GM23338 (cell line): ENCODE data around the gene PRDX4. TPM values are rescaled to one million over a fixed set of nuclear protein-coding genes. Genes with fewer than 3 reads are reported as not detected.

Source experiments
- ATAC-seq: fragments of 200-7000 bp; cut with Tn5 transposase; 3 replicates; pipeline ENCODE4 v1.9.1; 2020
- DNase-seq: peaks from one replicate; pipeline ENCODE4 v3.0.0-alpha.2; 2015; ENCODE audit warnings: low spot score
- H2AFZ ChIP-seq: fragments of 200-600 bp; sonication (generic); 2 replicates; pipeline ENCODE4 v1.8.0; 2016; ENCODE audit warnings: antibody characterized with exemption, mild to moderate bottlenecking, moderate library complexity
- H3F3A ChIP-seq: fragments of 200-600 bp; sonication (generic); replicated peaks from 2 replicates; pipeline ENCODE4 v1.8.0; 2017; ENCODE audit warnings: antibody characterized with exemption, mixed run types, low read depth
- H3K27ac ChIP-seq: fragments of 200-600 bp; sonication (generic); 2 replicates; pipeline ENCODE4 v1.6.1; 2016; ENCODE audit warnings: low read depth
- H3K27me3 ChIP-seq: fragments of 200-600 bp; sonication (generic); 2 replicates; pipeline ENCODE4 v1.8.0; 2016; ENCODE audit warnings: mild to moderate bottlenecking, mixed run types, moderate library complexity; ENCODE audit not compliant: insufficient read depth
- H3K36me3 ChIP-seq: fragments of 200-600 bp; sonication (generic); 2 replicates; pipeline ENCODE4 v1.8.0; 2016; ENCODE audit warnings: mild to moderate bottlenecking; ENCODE audit not compliant: insufficient read depth
- H3K4me1 ChIP-seq: fragments of 200-600 bp; sonication (generic); 2 replicates; pipeline ENCODE4 v1.8.0; 2016; ENCODE audit warnings: mild to moderate bottlenecking, moderate library complexity; ENCODE audit not compliant: insufficient read depth
- H3K4me2 ChIP-seq: fragments of 200-600 bp; sonication (generic); 2 replicates; pipeline ENCODE4 v1.7.1; 2017; ENCODE audit warnings: mixed run types
- H3K4me3 ChIP-seq: fragments of 200-600 bp; sonication (generic); 2 replicates; pipeline ENCODE4 v1.6.1; 2016; ENCODE audit warnings: mixed run types
- H3K79me2 ChIP-seq: fragments of 200-600 bp; sonication (generic); replicated peaks from 2 replicates; pipeline ENCODE4 v1.8.0; 2017; ENCODE audit warnings: mild to moderate bottlenecking; ENCODE audit not compliant: insufficient read depth
- H3K9me2 ChIP-seq: fragments of 200-600 bp; sonication (generic); 2 replicates; pipeline ENCODE4 v1.8.0; 2017; ENCODE audit not compliant: insufficient read depth
- H4K20me1 ChIP-seq: fragments of 200-600 bp; sonication (generic); replicated peaks from 2 replicates; pipeline ENCODE4 v1.8.0; 2017; ENCODE audit warnings: mild to moderate bottlenecking; ENCODE audit not compliant: insufficient read depth
- H3K27ac Mint-ChIP-seq: 2 replicates; pipeline ENCODE4 v1.8.0; 2020; ENCODE audit warnings: inconsistent platforms, mild to moderate bottlenecking, moderate library complexity, mixed read lengths
- H3K27me3 Mint-ChIP-seq: 3 replicates; pipeline ENCODE4 v1.8.0; 2022; ENCODE audit warnings: low read depth, mild to moderate bottlenecking, moderate library complexity, mixed read lengths, inconsistent platforms; ENCODE audit not compliant: insufficient read depth, poor library complexity
- H3K36me3 Mint-ChIP-seq: 3 replicates; pipeline ENCODE4 v1.8.0; 2021; ENCODE audit warnings: low read depth, mild to moderate bottlenecking, inconsistent platforms, moderate library complexity, mixed read lengths
- H3K4me1 Mint-ChIP-seq: 3 replicates; pipeline ENCODE4 v1.8.0; 2020; ENCODE audit warnings: mild to moderate bottlenecking, inconsistent platforms, mixed read lengths
- H3K4me3 Mint-ChIP-seq: 3 replicates; pipeline ENCODE4 v1.8.0; 2021; ENCODE audit warnings: moderate library complexity, mild to moderate bottlenecking, inconsistent platforms, mixed read lengths
- H3K9me3 Mint-ChIP-seq: 3 replicates; pipeline ENCODE4 v1.8.0; 2020; ENCODE audit warnings: moderate library complexity, mild to moderate bottlenecking, inconsistent platforms, mixed read lengths
- CREB1 ChIP-seq: fragments of 250-450 bp; sonication (Bioruptor Pico); IDR thresholded peaks from 2 replicates; pipeline ENCODE4 v1.5.0; 2020; ENCODE audit warnings: low read depth, mild to moderate bottlenecking, moderate library complexity
- EZH2 ChIP-seq: fragments of 200-600 bp; sonication (generic); IDR thresholded peaks from one replicate; pipeline ENCODE4 v1.8.0; 2017; ENCODE audit warnings: antibody characterized with exemption, mild to moderate bottlenecking, low read depth; ENCODE audit not compliant: unreplicated experiment
- EZH2phosphoT487 ChIP-seq: fragments of 200-600 bp; sonication (generic); IDR thresholded peaks from one replicate; pipeline ENCODE4 v1.8.1; 2018; ENCODE audit warnings: antibody characterized with exemption; ENCODE audit not compliant: unreplicated experiment
- JUNB ChIP-seq: IDR thresholded peaks from one replicate; pipeline ENCODE4 v1.6.1; 2016; ENCODE audit warnings: antibody characterized with exemption; ENCODE audit not compliant: unreplicated experiment
- NANOG ChIP-seq: IDR thresholded peaks from 2 replicates; pipeline ENCODE4 v1.6.1; 2016; ENCODE audit warnings: antibody characterized with exemption, borderline replicate concordance
- POLR2AphosphoS5 ChIP-seq: IDR thresholded peaks from 2 replicates; pipeline ENCODE4 v1.6.1; 2016; ENCODE audit warnings: antibody characterized with exemption, low read depth
- ZNF114 ChIP-seq: fragments of 250-450 bp; sonication (Bioruptor Pico); IDR thresholded peaks from 2 replicates; pipeline ENCODE4 v1.5.0; 2020; ENCODE audit warnings: mild to moderate bottlenecking, moderate library complexity
- ZNF331 ChIP-seq: fragments of 250-450 bp; sonication (Bioruptor Pico); IDR thresholded peaks from 2 replicates; pipeline ENCODE4 v1.5.0; 2020; ENCODE audit warnings: low read depth, mild to moderate bottlenecking, moderate library complexity
- polyA plus RNA-seq: library from polyadenylated mRNA; unstranded; fragments of >200 nt; fragmentation: Nextera tagmentation; extraction: Ambion mirVana; gene quantifications from 2 replicates; pipeline ENCODE4 v1.2.1, GENCODE V29; 2016
- total RNA-seq: library from RNA; depleted of rRNA; stranded (reverse); fragments of >200 nt; shearing (Covaris generic); gene quantifications from 2 replicates; pipeline ENCODE4 v1.2.3, GENCODE V29; 2014
- TF ChIP-seq, protein P1 (sequence below): IDR thresholded peaks from one replicate; pipeline ENCODE4 v1.6.1; 2018; ENCODE audit warnings: antibody characterized with exemption; ENCODE audit not compliant: unreplicated experiment
- TF ChIP-seq, protein P2 (sequence below): fragments of 250-450 bp; sonication (Bioruptor Pico); IDR thresholded peaks from 2 replicates; pipeline ENCODE4 v1.5.0; 2020; ENCODE audit warnings: mild to moderate bottlenecking, moderate library complexity
- TF ChIP-seq, protein P3 (sequence below): IDR thresholded peaks from 2 replicates; pipeline ENCODE4 v1.6.1; 2016; ENCODE audit warnings: antibody characterized with exemption

Gene PRDX4
- total and polyA plus RNA-seq, 2 experiments from 2014 or later: 101 to 139 TPM

DNA sequence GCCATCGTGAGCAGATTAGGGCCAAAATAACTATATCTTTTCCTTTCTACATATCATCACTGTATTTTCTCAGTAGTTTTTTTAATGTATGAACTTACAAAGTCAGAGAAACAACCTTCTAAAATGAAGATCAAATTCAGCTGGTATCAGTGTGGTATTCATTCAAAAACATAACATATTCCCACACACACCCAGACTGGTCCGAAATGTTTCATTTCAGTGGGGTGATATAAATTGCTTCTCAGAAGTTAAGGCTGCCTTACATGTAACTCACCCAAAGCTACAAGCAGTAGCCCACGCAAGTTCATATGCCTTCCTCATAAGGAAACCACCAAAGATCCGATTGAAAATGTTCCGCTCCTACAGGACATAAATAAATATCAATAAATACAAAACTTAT lies 37.9 kb downstream of the PRDX4 start (continued):
- TF ChIP-seq, protein P1, sequence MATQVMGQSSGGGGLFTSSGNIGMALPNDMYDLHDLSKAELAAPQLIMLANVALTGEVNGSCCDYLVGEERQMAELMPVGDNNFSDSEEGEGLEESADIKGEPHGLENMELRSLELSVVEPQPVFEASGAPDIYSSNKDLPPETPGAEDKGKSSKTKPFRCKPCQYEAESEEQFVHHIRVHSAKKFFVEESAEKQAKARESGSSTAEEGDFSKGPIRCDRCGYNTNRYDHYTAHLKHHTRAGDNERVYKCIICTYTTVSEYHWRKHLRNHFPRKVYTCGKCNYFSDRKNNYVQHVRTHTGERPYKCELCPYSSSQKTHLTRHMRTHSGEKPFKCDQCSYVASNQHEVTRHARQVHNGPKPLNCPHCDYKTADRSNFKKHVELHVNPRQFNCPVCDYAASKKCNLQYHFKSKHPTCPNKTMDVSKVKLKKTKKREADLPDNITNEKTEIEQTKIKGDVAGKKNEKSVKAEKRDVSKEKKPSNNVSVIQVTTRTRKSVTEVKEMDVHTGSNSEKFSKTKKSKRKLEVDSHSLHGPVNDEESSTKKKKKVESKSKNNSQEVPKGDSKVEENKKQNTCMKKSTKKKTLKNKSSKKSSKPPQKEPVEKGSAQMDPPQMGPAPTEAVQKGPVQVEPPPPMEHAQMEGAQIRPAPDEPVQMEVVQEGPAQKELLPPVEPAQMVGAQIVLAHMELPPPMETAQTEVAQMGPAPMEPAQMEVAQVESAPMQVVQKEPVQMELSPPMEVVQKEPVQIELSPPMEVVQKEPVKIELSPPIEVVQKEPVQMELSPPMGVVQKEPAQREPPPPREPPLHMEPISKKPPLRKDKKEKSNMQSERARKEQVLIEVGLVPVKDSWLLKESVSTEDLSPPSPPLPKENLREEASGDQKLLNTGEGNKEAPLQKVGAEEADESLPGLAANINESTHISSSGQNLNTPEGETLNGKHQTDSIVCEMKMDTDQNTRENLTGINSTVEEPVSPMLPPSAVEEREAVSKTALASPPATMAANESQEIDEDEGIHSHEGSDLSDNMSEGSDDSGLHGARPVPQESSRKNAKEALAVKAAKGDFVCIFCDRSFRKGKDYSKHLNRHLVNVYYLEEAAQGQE: no peak

DNA sequence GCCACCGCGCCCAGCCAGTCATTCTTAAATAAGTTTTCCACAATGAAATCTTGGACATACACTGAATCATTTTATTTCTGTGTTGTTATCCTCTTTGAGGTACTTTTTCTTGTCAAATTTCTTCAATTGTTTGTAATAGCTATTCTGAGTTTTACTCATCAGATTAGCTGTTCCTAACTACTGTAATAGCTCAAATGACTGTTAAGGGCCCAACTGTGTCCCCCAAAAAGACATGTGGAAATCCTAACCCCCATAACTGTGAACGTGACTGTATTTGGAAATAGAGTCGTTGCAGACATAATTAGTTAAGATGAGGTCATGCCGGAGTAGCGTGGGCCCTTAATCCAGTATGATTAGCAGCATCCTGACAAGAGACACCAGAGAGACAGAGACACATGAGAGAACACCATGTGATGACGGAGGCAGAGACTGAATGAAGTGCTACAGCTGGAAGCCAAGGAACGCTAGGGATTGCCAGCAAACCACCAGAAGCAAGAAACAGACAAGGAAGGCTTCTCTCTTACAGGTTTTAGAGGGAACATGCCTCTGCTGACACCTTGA lies 52.9 kb downstream of the PRDX4 start:
- Histone ChIP-seq H2AFZ (no peak overlapping the region), H3K27me3 (no peaks in the 10 kb centered on the region), H3K9me2 (no peaks in the 10 kb centered on the region), H4K20me1 (no peaks in the 10 kb centered on the region), H3K4me1 (no peaks in the 10 kb centered on the region), H3F3A (no peaks in the 10 kb centered on the region), H3K4me3 (no peak overlapping the region), H3K4me2 (no peak overlapping the region), H3K36me3 (peaks cover 8% of the 10 kb centered on the region; the same call in 1 of the 2 replicates), H3K79me2 (no peaks in the 10 kb centered on the region), H3K27ac (no peak overlapping the region)
- Mint-ChIP-seq H3K27me3 (no peaks in the 10 kb centered on the region), H3K4me1 (peaks cover 7% of the 10 kb centered on the region; the same call in 2 of the 3 replicates), H3K36me3 (peaks cover 19% of the 10 kb centered on the region), H3K9me3 (no peaks in the 10 kb centered on the region), H3K27ac (no peak overlapping the region), H3K4me3 (no peak overlapping the region)
- ATAC-seq: no peak
- no peak for DNase-seq
- TF ChIP-seq EZH2phosphoT487 (no peak), JUNB (no peak), CREB1 (no peak), POLR2AphosphoS5 (no peak), EZH2 (no peak), ZNF114 (CRISPR knock-in tag) (no peak), NANOG (no peak), ZNF331 (CRISPR knock-in tag) (no peak)
- TF ChIP-seq, protein P2, sequence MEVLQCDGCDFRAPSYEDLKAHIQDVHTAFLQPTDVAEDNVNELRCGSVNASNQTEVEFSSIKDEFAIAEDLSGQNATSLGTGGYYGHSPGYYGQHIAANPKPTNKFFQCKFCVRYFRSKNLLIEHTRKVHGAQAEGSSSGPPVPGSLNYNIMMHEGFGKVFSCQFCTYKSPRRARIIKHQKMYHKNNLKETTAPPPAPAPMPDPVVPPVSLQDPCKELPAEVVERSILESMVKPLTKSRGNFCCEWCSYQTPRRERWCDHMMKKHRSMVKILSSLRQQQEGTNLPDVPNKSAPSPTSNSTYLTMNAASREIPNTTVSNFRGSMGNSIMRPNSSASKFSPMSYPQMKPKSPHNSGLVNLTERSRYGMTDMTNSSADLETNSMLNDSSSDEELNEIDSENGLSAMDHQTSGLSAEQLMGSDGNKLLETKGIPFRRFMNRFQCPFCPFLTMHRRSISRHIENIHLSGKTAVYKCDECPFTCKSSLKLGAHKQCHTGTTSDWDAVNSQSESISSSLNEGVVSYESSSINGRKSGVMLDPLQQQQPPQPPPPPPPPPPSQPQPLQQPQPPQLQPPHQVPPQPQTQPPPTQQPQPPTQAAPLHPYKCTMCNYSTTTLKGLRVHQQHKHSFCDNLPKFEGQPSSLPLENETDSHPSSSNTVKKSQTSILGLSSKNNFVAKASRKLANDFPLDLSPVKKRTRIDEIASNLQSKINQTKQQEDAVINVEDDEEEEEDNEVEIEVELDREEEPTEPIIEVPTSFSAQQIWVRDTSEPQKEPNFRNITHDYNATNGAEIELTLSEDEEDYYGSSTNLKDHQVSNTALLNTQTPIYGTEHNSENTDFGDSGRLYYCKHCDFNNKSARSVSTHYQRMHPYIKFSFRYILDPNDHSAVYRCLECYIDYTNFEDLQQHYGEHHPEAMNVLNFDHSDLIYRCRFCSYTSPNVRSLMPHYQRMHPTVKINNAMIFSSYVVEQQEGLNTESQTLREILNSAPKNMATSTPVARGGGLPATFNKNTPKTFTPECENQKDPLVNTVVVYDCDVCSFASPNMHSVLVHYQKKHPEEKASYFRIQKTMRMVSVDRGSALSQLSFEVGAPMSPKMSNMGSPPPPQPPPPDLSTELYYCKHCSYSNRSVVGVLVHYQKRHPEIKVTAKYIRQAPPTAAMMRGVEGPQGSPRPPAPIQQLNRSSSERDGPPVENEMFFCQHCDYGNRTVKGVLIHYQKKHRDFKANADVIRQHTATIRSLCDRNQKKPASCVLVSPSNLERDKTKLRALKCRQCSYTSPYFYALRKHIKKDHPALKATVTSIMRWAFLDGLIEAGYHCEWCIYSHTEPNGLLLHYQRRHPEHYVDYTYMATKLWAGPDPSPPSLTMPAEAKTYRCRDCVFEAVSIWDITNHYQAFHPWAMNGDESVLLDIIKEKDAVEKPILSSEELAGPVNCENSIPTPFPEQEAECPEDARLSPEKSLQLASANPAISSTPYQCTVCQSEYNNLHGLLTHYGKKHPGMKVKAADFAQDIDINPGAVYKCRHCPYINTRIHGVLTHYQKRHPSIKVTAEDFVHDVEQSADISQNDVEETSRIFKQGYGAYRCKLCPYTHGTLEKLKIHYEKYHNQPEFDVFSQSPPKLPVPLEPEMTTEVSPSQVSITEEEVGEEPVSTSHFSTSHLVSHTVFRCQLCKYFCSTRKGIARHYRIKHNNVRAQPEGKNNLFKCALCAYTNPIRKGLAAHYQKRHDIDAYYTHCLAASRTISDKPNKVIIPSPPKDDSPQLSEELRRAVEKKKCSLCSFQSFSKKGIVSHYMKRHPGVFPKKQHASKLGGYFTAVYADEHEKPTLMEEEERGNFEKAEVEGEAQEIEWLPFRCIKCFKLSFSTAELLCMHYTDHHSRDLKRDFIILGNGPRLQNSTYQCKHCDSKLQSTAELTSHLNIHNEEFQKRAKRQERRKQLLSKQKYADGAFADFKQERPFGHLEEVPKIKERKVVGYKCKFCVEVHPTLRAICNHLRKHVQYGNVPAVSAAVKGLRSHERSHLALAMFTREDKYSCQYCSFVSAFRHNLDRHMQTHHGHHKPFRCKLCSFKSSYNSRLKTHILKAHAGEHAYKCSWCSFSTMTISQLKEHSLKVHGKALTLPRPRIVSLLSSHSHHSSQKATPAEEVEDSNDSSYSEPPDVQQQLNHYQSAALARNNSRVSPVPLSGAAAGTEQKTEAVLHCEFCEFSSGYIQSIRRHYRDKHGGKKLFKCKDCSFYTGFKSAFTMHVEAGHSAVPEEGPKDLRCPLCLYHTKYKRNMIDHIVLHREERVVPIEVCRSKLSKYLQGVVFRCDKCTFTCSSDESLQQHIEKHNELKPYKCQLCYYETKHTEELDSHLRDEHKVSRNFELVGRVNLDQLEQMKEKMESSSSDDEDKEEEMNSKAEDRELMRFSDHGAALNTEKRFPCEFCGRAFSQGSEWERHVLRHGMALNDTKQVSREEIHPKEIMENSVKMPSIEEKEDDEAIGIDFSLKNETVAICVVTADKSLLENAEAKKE (CRISPR knock-in tag): no peak
- TF ChIP-seq, protein P1: no peak
- TF ChIP-seq, protein P3, sequence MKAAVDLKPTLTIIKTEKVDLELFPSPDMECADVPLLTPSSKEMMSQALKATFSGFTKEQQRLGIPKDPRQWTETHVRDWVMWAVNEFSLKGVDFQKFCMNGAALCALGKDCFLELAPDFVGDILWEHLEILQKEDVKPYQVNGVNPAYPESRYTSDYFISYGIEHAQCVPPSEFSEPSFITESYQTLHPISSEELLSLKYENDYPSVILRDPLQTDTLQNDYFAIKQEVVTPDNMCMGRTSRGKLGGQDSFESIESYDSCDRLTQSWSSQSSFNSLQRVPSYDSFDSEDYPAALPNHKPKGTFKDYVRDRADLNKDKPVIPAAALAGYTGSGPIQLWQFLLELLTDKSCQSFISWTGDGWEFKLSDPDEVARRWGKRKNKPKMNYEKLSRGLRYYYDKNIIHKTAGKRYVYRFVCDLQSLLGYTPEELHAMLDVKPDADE: no peak
